Measurements from ENCODE around the gene SF3B5.
"Not testable (repeated sequence)": the region's sequence is repeated elsewhere in the genome, so short reads cannot be mapped to it uniquely, and the experiment has no call there.

Gene SF3B5

DNA sequence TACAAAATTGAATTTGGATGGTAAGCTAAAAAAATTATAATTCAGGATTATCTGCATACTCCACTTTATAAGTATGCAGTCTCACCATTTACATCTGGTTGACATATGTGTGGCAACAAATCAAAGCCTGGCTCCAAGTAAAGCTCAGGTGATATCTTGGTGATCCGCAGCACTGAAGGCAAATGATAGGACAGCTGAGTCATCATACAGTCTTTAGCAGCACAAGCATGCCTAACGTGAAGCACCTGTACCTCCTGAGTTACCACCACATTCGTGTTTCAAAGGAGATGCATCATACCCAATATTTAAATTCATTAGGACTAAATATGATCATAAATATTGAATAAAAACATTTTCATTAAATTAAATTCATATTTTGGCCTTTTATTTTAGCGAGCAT lies 43.2 kb upstream of the SF3B5 start:
- TF ChIP-seq, protein P1, sequence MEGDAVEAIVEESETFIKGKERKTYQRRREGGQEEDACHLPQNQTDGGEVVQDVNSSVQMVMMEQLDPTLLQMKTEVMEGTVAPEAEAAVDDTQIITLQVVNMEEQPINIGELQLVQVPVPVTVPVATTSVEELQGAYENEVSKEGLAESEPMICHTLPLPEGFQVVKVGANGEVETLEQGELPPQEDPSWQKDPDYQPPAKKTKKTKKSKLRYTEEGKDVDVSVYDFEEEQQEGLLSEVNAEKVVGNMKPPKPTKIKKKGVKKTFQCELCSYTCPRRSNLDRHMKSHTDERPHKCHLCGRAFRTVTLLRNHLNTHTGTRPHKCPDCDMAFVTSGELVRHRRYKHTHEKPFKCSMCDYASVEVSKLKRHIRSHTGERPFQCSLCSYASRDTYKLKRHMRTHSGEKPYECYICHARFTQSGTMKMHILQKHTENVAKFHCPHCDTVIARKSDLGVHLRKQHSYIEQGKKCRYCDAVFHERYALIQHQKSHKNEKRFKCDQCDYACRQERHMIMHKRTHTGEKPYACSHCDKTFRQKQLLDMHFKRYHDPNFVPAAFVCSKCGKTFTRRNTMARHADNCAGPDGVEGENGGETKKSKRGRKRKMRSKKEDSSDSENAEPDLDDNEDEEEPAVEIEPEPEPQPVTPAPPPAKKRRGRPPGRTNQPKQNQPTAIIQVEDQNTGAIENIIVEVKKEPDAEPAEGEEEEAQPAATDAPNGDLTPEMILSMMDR (IDR thresholded peaks at IDR 0.05; ENCODE audit: extremely low read depth, missing control alignments): no peak
- no peak for DNase-seq (ENCODE audit: low spot score)

DNA sequence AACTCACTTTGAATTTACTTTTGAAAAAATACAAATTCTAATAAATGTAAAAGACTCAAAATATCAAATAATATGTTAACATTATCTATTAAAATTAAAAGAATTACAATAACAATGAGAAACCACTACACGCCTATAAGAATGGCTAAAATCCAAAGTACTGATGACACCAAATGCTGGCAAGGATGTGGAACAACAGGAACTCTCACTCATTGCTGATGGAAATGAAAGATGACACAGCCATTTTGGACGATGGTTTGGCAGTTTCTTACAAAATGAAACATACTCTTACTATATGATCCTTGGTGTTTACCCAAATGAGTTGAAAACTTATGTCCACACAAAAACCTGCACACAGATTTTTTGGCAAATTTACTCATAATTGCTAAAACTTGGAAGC lies 39.4 kb upstream of the SF3B5 start:
- TF ChIP-seq, protein P1 (IDR thresholded peaks at IDR 0.05; ENCODE audit: extremely low read depth, missing control alignments): no peak
- no peak for DNase-seq (ENCODE audit: low spot score)

DNA sequence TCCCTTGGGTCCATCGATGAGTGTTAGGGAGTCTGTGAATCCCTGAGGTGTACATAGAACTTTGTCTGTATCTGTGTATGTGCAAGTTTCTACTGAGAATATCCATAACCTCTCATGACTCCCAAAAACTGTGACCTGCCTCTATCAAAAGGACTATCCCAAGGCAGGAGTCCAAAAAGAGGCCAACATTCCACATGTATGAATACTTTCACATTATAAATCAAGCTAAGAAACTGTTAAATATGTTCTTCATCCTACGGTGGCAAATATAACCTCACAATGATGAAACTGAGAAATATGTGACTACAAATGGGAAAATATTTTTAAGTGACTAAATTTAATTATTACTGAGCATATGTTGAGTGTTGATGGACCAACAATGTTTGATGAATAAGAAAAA lies 38.8 kb upstream of the SF3B5 start:
- TF ChIP-seq, protein P1 (IDR thresholded peaks at IDR 0.05; ENCODE audit: extremely low read depth, missing control alignments): no peak
- no peak for DNase-seq (ENCODE audit: low spot score)

DNA sequence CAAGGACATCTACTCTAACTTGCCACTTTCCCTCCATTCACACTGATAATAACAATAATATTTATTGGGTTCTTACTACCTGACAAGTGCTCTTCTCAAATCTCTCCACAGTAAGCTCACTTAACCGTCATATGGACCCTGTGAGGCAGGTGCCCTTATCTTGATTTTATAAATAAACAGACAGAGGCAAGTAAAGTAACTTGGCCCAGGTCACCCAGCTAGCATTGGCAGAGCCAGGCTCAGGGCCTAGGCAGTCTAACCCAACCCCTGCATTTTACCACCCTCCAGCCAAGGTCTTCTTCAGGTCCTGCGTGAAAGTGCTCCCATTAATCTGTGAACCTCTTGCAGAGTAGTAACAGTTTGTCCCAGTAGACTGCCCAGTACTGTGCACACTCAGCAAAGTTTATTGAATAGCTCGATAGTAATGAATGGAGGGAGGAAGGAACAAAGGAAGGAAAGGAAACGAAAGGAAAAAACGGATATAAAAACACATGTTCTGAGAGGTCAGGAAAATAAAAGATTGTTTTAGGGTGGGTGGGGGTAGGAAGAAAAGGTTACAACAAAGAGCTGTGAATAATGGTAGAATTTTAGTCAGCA lies 38.0 kb upstream of the SF3B5 start:
- DNase-seq (ENCODE audit: low spot score): no peak
- TF ChIP-seq, protein P1 (IDR thresholded peaks at IDR 0.05; ENCODE audit: extremely low read depth, missing control alignments): no peak

DNA sequence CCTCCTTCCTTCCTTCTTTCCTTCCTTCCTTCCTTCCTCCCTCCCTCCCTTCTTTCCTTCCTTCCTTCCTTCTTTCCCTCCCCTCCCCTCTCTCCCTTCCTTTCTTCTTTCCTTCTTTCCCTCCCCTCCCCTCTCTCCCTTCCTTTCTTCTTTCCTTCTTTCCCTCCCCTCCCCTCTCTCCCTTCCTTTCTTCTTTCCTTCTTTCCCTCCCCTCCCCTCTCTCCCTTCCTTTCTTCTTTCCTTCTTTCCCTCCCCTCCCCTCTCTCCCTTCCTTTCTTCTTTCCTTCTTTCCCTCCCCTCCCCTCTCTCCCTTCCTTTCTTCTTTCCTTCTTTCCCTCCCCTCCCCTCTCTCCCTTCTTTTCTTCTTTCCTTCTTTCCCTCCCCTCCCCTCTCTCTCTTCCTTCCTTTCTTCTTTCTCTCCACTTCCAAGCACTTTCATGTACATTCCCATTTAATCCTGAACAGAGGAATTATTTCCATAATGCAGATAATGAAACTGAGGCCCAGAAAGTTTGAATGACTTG lies 36.9 kb upstream of the SF3B5 start:
- DNase-seq (ENCODE audit: low spot score): not testable (repeated sequence)

DNA sequence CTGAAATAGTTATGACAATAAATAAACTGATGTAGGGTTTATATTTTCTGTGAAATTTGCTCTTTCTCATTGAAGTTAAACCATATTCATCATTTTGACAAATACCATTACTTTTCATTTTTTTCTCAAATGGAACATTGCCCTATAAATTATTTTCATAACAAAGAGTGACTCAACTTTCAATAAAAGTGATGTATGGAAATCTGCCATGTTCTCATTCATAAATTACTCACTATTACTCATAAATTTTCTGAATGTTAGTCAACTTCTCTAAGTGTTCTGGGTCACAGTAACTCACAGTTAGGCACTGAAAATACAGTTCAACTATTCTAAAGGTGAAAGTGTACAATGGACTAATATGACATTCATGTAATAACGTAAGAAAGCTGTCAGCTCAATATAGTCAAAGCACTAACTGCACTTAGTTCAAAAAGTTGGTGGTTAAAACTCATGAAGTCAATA lies 35.9 kb upstream of the SF3B5 start:
- peak; percentile 27 for DNase-seq (ENCODE audit: low spot score)
- TF ChIP-seq, protein P1 (IDR thresholded peaks at IDR 0.05; ENCODE audit: extremely low read depth, missing control alignments): no peak

DNA sequence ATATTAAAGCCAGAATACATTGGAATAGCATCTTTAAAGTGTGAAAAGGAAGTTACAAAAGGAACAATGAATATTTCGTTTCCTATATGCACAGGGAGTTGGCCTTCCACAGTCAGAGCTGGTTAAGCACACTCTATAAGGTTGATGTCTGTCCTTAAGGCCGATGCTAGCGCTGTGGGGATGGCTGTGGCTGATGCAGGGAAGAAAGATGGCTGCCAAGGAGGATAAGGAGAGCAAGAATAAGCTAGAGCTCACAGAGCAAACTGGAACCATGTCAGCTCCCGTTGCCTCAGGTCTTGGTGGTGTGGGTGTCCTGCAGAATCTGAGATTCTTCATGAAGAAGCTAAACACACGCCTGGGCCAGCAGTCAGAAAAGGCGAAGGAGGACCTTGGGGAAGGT lies 34.1 kb upstream of the SF3B5 start:
- no peak for DNase-seq (ENCODE audit: low spot score)
- TF ChIP-seq, protein P1 (IDR thresholded peaks at IDR 0.05; ENCODE audit: extremely low read depth, missing control alignments): no peak

DNA sequence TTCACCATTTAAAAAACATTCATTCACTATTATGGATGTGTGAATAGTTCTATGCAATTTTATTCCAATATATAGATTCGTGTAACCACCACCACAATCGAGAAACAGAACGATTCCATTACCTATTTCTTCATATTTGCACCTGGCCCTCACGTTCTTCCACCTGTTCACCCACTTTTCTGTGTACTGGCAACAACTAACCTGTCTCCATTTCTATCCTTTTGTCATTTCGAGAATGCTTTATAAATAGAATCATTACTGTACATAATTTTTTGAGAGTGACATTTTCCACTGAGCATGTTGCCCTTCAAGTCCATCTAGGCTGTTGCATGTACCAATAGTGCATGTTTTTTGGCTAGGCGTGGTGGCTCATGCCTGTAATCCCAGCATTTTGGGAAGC lies 31.7 kb upstream of the SF3B5 start:
- TF ChIP-seq, protein P1 (IDR thresholded peaks at IDR 0.05; ENCODE audit: extremely low read depth, missing control alignments): no peak
- DNase-seq (ENCODE audit: low spot score): no peak
